Measurements from ENCODE around the gene PTPRM. TPM values are rescaled to one million over a fixed set of nuclear protein-coding genes. Genes with fewer than 3 reads are reported as not detected.

The PTPRM gene
- total RNA-seq, 1 experiment from 2014 or later, result 42.3 TPM

- Mint-ChIP-seq H3K27ac (ENCODE audit: unreplicated experiment) (no peak overlapping the region), H3K4me1 (ENCODE audit: low read depth, unreplicated experiment) (no peaks in the 10 kb centered on the region), H3K9me3 (ENCODE audit: low read depth, unreplicated experiment) (no peaks in the 10 kb centered on the region), H3K27me3 (ENCODE audit: unreplicated experiment) (no peaks in the 10 kb centered on the region), H3K4me3 (ENCODE audit: low read depth, unreplicated experiment) (no peak overlapping the region), H3K36me3 (ENCODE audit: insufficient read depth, unreplicated experiment) (no peaks in the 10 kb centered on the region)
- TF ChIP-seq CTCF (IDR thresholded peaks at IDR 0.05; ENCODE audit: unreplicated experiment), result no peak
- intact Hi-C loops (cut with micrococcal nuclease; ENCODE audit: unreplicated experiment), result no loop called here
- no TSS peak for BruUV-seq (replicated peaks)
- no peak for DNase-seq
- CTCF ChIA-PET, result no interaction called here
These were observed 205.8 kb downstream of the PTPRM start for GRCh38 chr18:7772951-7773350.

GRCh38 chr18:7775128-7775527, 208.0 kb downstream of the PTPRM start:
- Mint-ChIP-seq H3K4me3 (ENCODE audit: low read depth, unreplicated experiment) (no peak overlapping the region), H3K4me1 (ENCODE audit: low read depth, unreplicated experiment) (no peaks in the 10 kb centered on the region), H3K27me3 (ENCODE audit: unreplicated experiment) (no peaks in the 10 kb centered on the region), H3K36me3 (ENCODE audit: insufficient read depth, unreplicated experiment) (no peaks in the 10 kb centered on the region), H3K9me3 (ENCODE audit: low read depth, unreplicated experiment) (no peaks in the 10 kb centered on the region), H3K27ac (ENCODE audit: unreplicated experiment) (no peak overlapping the region)
- CTCF ChIA-PET, result no interaction called here
- intact Hi-C loops (cut with micrococcal nuclease; ENCODE audit: unreplicated experiment), result no loop called here
- no TSS peak for BruUV-seq (replicated peaks)
- no peak for DNase-seq
- TF ChIP-seq CTCF (IDR thresholded peaks at IDR 0.05; ENCODE audit: unreplicated experiment), result no peak

- intact Hi-C loops (cut with micrococcal nuclease; ENCODE audit: unreplicated experiment), result no loop called here
- H3K4me1 Mint-ChIP-seq (ENCODE audit: low read depth, unreplicated experiment), result no peaks in the 10 kb centered on the region
- H3K36me3 Mint-ChIP-seq (ENCODE audit: insufficient read depth, unreplicated experiment), result no peaks in the 10 kb centered on the region
- H3K4me3 Mint-ChIP-seq (ENCODE audit: low read depth, unreplicated experiment), result no peak overlapping the region
- no peak overlapping the region for H3K27ac Mint-ChIP-seq (ENCODE audit: unreplicated experiment)
- CTCF ChIA-PET, result no interaction called here
- H3K27me3 Mint-ChIP-seq (ENCODE audit: unreplicated experiment), result no peaks in the 10 kb centered on the region
- no TSS peak for BruUV-seq (replicated peaks)
- no peak for TF ChIP-seq CTCF (IDR thresholded peaks at IDR 0.05; ENCODE audit: unreplicated experiment)
- DNase-seq, result no peak
- H3K9me3 Mint-ChIP-seq (ENCODE audit: low read depth, unreplicated experiment), result no peaks in the 10 kb centered on the region
These were observed 208.7 kb downstream of the PTPRM start for GRCh38 chr18:7775843-7776242.

GRCh38 chr18:7778181-7778580, 211.1 kb downstream of the PTPRM start:
- Mint-ChIP-seq H3K4me1 (ENCODE audit: low read depth, unreplicated experiment) (no peaks in the 10 kb centered on the region), H3K36me3 (ENCODE audit: insufficient read depth, unreplicated experiment) (no peaks in the 10 kb centered on the region), H3K27ac (ENCODE audit: unreplicated experiment) (no peak overlapping the region), H3K27me3 (ENCODE audit: unreplicated experiment) (no peaks in the 10 kb centered on the region), H3K9me3 (ENCODE audit: low read depth, unreplicated experiment) (no peaks in the 10 kb centered on the region), H3K4me3 (ENCODE audit: low read depth, unreplicated experiment) (no peak overlapping the region)
- no peak for TF ChIP-seq CTCF (IDR thresholded peaks at IDR 0.05; ENCODE audit: unreplicated experiment)
- intact Hi-C loops (cut with micrococcal nuclease; ENCODE audit: unreplicated experiment), result no loop called here
- CTCF ChIA-PET, result no interaction called here
- BruUV-seq (replicated peaks), result no TSS peak
- DNase-seq, result no peak

GRCh38 chr18:7779211-7779610, 212.1 kb downstream of the PTPRM start:
- no TSS peak for BruUV-seq (replicated peaks)
- H3K9me3 Mint-ChIP-seq (ENCODE audit: low read depth, unreplicated experiment), result no peaks in the 10 kb centered on the region
- no peak overlapping the region for H3K4me3 Mint-ChIP-seq (ENCODE audit: low read depth, unreplicated experiment)
- no peaks in the 10 kb centered on the region for H3K4me1 Mint-ChIP-seq (ENCODE audit: low read depth, unreplicated experiment)
- CTCF ChIA-PET, result no interaction called here
- no peak for DNase-seq
- no peak for TF ChIP-seq CTCF (IDR thresholded peaks at IDR 0.05; ENCODE audit: unreplicated experiment)
- H3K27me3 Mint-ChIP-seq (ENCODE audit: unreplicated experiment), result no peaks in the 10 kb centered on the region
- H3K27ac Mint-ChIP-seq (ENCODE audit: unreplicated experiment), result no peak overlapping the region
- H3K36me3 Mint-ChIP-seq (ENCODE audit: insufficient read depth, unreplicated experiment), result no peaks in the 10 kb centered on the region
- intact Hi-C loops (cut with micrococcal nuclease; ENCODE audit: unreplicated experiment), result no loop called here

All from Calu3 (cell line).